Large intestine (tissue), 3 donors: Measurements from ENCODE around the gene SLC35A3. TPM values are rescaled to one million over a fixed set of nuclear protein-coding genes. Genes with fewer than 3 reads are reported as not detected.

Experiments
- DNase-seq, 2 donors: peaks; one replicate each; pipeline versions ENCODE4 v3.0.0 to v3.0.0-alpha.2; 2013
- H3K27ac ChIP-seq: one replicate; pipeline ENCODE4 v1.5.1; 2013; ENCODE audit warnings: low read length
- H3K27me3 ChIP-seq: 2 replicates; pipeline ENCODE4 v1.6.1; 2013; ENCODE audit warnings: low read length; ENCODE audit not compliant: control insufficient read depth, insufficient read depth
- H3K36me3 ChIP-seq: 2 replicates; pipeline ENCODE4 v1.6.1; 2013; ENCODE audit warnings: low read length; ENCODE audit not compliant: control insufficient read depth, insufficient read depth
- H3K4me1 ChIP-seq: one replicate; pipeline ENCODE4 v1.6.1; 2013; ENCODE audit warnings: low read length; ENCODE audit not compliant: control insufficient read depth, insufficient read depth
- H3K4me3 ChIP-seq: one replicate; pipeline ENCODE4 v1.5.1; 2013; ENCODE audit warnings: low read length
- H3K9me3 ChIP-seq: one replicate; pipeline ENCODE4 v1.6.1; 2013; ENCODE audit warnings: mild to moderate bottlenecking, low read depth, low read length, moderate library complexity; ENCODE audit not compliant: control insufficient read depth
- WGBS: methylation state at CpG from one replicate; pipeline ENCODE4 v1.1.5; 2013; ENCODE audit warnings: low lambda C conversion rate; ENCODE audit not compliant: insufficient coverage; 5-methylcytosine and 5-hydroxymethylcytosine counted together
- polyA plus RNA-seq: library from polyadenylated mRNA; unstranded; fragments of 120-200 nt; gene quantifications from one replicate; pipeline ENCODE4 v1.2.1, GENCODE V29; 2013

Gene SLC35A3
- polyA plus RNA-seq, 1 donor, result 78.9 TPM

GRCh38 chr1:99992044-99992722 is 22.4 kb downstream of the SLC35A3 start:
- Histone ChIP-seq H3K27me3 (no peaks in the 10 kb centered on the region), H3K4me1 (no peaks in the 10 kb centered on the region), H3K4me3 (no peak overlapping the region), H3K36me3 (peaks cover 18% of the 10 kb centered on the region), H3K27ac (no peak overlapping the region), H3K9me3 (peaks cover 12% of the 10 kb centered on the region)
- no peak for DNase-seq

GRCh38 chr1:99992760-99993467 is 23.1 kb downstream of the SLC35A3 start:
- H3K36me3 ChIP-seq, result peaks cover 22% of the 10 kb centered on the region

GRCh38 chr1:99993468-99993845 is 23.7 kb downstream of the SLC35A3 start:
- peaks cover 26% of the 10 kb centered on the region for H3K36me3 ChIP-seq
- 92% methylated on average over 2 of the region's 5 CpGs for WGBS

More at GRCh38 chr1:99992760-99993467, 23.1 kb downstream of the SLC35A3 start:
- Histone ChIP-seq H3K4me3 (no peak overlapping the region), H3K27ac (no peak overlapping the region), H3K4me1 (no peaks in the 10 kb centered on the region), H3K9me3 (peaks cover 12% of the 10 kb centered on the region), H3K27me3 (no peaks in the 10 kb centered on the region)
- 92% methylated on average over 1 of the region's 3 CpGs for WGBS
- DNase-seq, result no peak

GRCh38 chr1:99994496-99994895 is 24.7 kb downstream of the SLC35A3 start:
- no peak for DNase-seq
- 100% methylated on average over 2 of the region's 3 CpGs for WGBS
- H3K27me3 ChIP-seq, result no peaks in the 10 kb centered on the region
- H3K36me3 ChIP-seq, result peaks cover 26% of the 10 kb centered on the region
- H3K4me3 ChIP-seq, result no peak overlapping the region
- no peak overlapping the region for H3K27ac ChIP-seq
- H3K9me3 ChIP-seq, result peaks cover 7% of the 10 kb centered on the region
- no peaks in the 10 kb centered on the region for H3K4me1 ChIP-seq

More at GRCh38 chr1:99993468-99993845, 23.7 kb downstream of the SLC35A3 start:
- no peak overlapping the region for H3K27ac ChIP-seq
- H3K4me1 ChIP-seq, result no peaks in the 10 kb centered on the region
- H3K4me3 ChIP-seq, result no peak overlapping the region
- H3K27me3 ChIP-seq, result no peaks in the 10 kb centered on the region
- no peak for DNase-seq
- H3K9me3 ChIP-seq, result peaks cover 10% of the 10 kb centered on the region

GRCh38 chr1:99996951-99997350 is 27.2 kb downstream of the SLC35A3 start:
- Histone ChIP-seq H3K9me3 (peaks cover 2% of the 10 kb centered on the region), H3K4me3 (no peak overlapping the region), H3K27me3 (no peaks in the 10 kb centered on the region), H3K4me1 (no peaks in the 10 kb centered on the region), H3K27ac (no peak overlapping the region), H3K36me3 (peaks cover 24% of the 10 kb centered on the region)
- WGBS, result 53% methylated on average over 2 of the region's 4 CpGs
- DNase-seq, result peak in 1 of 2 donors; percentile 14

GRCh38 chr1:100001462-100001861 is 31.7 kb downstream of the SLC35A3 start:
- WGBS, result 100% methylated on average over 1 of the region's 2 CpGs
- peaks cover 24% of the 10 kb centered on the region for H3K36me3 ChIP-seq
- no peak overlapping the region for H3K4me3 ChIP-seq
- DNase-seq, result no peak
- no peaks in the 10 kb centered on the region for H3K27me3 ChIP-seq
- no peaks in the 10 kb centered on the region for H3K4me1 ChIP-seq
- peaks cover 25% of the 10 kb centered on the region for H3K9me3 ChIP-seq
- H3K27ac ChIP-seq, result no peak overlapping the region

GRCh38 chr1:100005424-100005823 is 35.6 kb downstream of the SLC35A3 start:
- Histone ChIP-seq H3K9me3 (peaks cover 25% of the 10 kb centered on the region), H3K4me1 (no peaks in the 10 kb centered on the region), H3K27me3 (no peaks in the 10 kb centered on the region), H3K27ac (no peak overlapping the region), H3K4me3 (no peak overlapping the region), H3K36me3 (peaks cover 25% of the 10 kb centered on the region)
- 100% methylated on average over 1 of the region's 1 CpG for WGBS
- DNase-seq, result no peak

GRCh38 chr1:100006688-100007087 is 36.9 kb downstream of the SLC35A3 start:
- Histone ChIP-seq H3K27ac (no peak overlapping the region), H3K27me3 (no peaks in the 10 kb centered on the region), H3K4me3 (no peak overlapping the region), H3K36me3 (peaks cover 27% of the 10 kb centered on the region), H3K9me3 (peaks cover 25% of the 10 kb centered on the region), H3K4me1 (no peaks in the 10 kb centered on the region)
- 89% methylated on average over 2 of the region's 2 CpGs for WGBS
- DNase-seq, result no peak

GRCh38 chr1:100009458-100009857 is 39.7 kb downstream of the SLC35A3 start:
- H3K27ac ChIP-seq, result no peak overlapping the region
- peaks cover 27% of the 10 kb centered on the region for H3K36me3 ChIP-seq
- H3K27me3 ChIP-seq, result no peaks in the 10 kb centered on the region
- no peak overlapping the region for H3K4me3 ChIP-seq
- H3K4me1 ChIP-seq, result no peaks in the 10 kb centered on the region
- DNase-seq, result no peak
- peaks cover 19% of the 10 kb centered on the region for H3K9me3 ChIP-seq

GRCh38 chr1:100010804-100011203 is 41.0 kb downstream of the SLC35A3 start:
- no peaks in the 10 kb centered on the region for H3K4me1 ChIP-seq

GRCh38 chr1:100019220-100019619 is 49.4 kb downstream of the SLC35A3 start:
- peaks cover 16% of the 10 kb centered on the region for H3K36me3 ChIP-seq
- no peaks in the 10 kb centered on the region for H3K9me3 ChIP-seq
- WGBS, result 100% methylated on average over 1 of the region's 1 CpG
- H3K27ac ChIP-seq, result no peak overlapping the region
- no peak for DNase-seq
- H3K4me1 ChIP-seq, result no peaks in the 10 kb centered on the region
- no peak overlapping the region for H3K4me3 ChIP-seq
- H3K27me3 ChIP-seq, result no peaks in the 10 kb centered on the region

More at GRCh38 chr1:100010804-100011203, 41.0 kb downstream of the SLC35A3 start:
- no peak for DNase-seq
- Histone ChIP-seq H3K36me3 (peaks cover 27% of the 10 kb centered on the region), H3K27ac (no peak overlapping the region), H3K27me3 (no peaks in the 10 kb centered on the region), H3K9me3 (peaks cover 7% of the 10 kb centered on the region), H3K4me3 (no peak overlapping the region)
- no CpG with 5 or more reads among the region's 1 CpG for WGBS
